SK-N-SH (cell line): ENCODE results near the gene RGS6. TPM values are rescaled to one million over a fixed set of nuclear protein-coding genes. Genes with fewer than 3 reads are reported as not detected.

ENCODE experiments used
- CTCF ChIA-PET: fragments of 300-600, 350-600 bp; formaldehyde crosslinking; extraction: SDS; loops from one replicate; lab custom pipeline; 2021; lab: Yijun Ruan, JAX
- POLR2A ChIA-PET: fragments of 350-600 bp; sonication (Branson Sonifier 250); formaldehyde crosslinking; extraction: SDS; loops from one replicate; lab custom pipeline; 2020; ENCODE audit warnings: antibody characterized with exemption, inconsistent platforms; lab: Yijun Ruan, JAX
- DNase-seq: peaks from one replicate; pipeline ENCODE4 v3.0.0; 2012
- H2AFZ ChIP-seq: fragments of 200-600 bp; sonication (generic); 2 replicates; pipeline ENCODE4 v1.8.1; 2016; ENCODE audit warnings: antibody characterized with exemption, mild to moderate bottlenecking, low read depth
- H3F3A ChIP-seq: fragments of 200-600 bp; sonication (generic); replicated peaks from 2 replicates; pipeline ENCODE3; 2016; ENCODE audit warnings: antibody characterized with exemption, mild to moderate bottlenecking; ENCODE audit not compliant: insufficient read depth
- H3K27ac ChIP-seq, 2 experiments: fragments of 200-500 bp in 1 of 2; fragments of 200-600 bp in 1 of 2; sonication (Bioruptor generic) in 1 of 2; sonication (generic), shearing (Covaris generic) in 1 of 2; 2 replicates each; pipeline versions ENCODE4 v1.5.1 to v1.6.1; 2014 to 2016; ENCODE audit warnings: low read depth in 2 of 2, inconsistent platforms in 1 of 2, low read length in 1 of 2, mild to moderate bottlenecking in 1 of 2, mixed read lengths in 1 of 2
- H3K27me3 ChIP-seq: fragments of 200-600 bp; sonication (generic), shearing (Covaris generic); 2 replicates; pipeline ENCODE4 v1.6.1; 2016; ENCODE audit warnings: mixed run types; ENCODE audit not compliant: insufficient read depth
- H3K36me3 ChIP-seq, 2 experiments: fragments of 200-500 bp in 1 of 2; fragments of 200-600 bp in 1 of 2; sonication (Bioruptor generic) in 1 of 2; sonication (generic) in 1 of 2; replicated peaks in 1 of 2; 2 replicates each; pipeline versions ENCODE3 to v1.5.1; 2014 to 2016; ENCODE audit warnings: low read length in 1 of 2, mild to moderate bottlenecking in 1 of 2; ENCODE audit not compliant: insufficient read depth in 2 of 2, control insufficient read depth in 1 of 2
- H3K4me1 ChIP-seq, 2 experiments: fragments of 200-500 bp in 1 of 2; fragments of 200-600 bp in 1 of 2; sonication (Bioruptor generic) in 1 of 2; sonication (generic), shearing (Covaris generic) in 1 of 2; 2 replicates each; pipeline versions ENCODE4 v1.5.1 to v1.6.1; 2014 to 2016; ENCODE audit warnings: low read depth in 1 of 2, low read length in 1 of 2, mixed run types in 1 of 2; ENCODE audit not compliant: insufficient read depth in 2 of 2, control insufficient read depth in 1 of 2
- H3K4me2 ChIP-seq: fragments of 200-600 bp; sonication (generic), shearing (Covaris generic); 2 replicates; pipeline ENCODE4 v1.6.1; 2017; ENCODE audit warnings: mixed run types
- H3K4me3 ChIP-seq, 2 experiments: fragments of 200-500 bp in 1 of 2; fragments of 200-600 bp in 1 of 2; sonication (Bioruptor generic) in 1 of 2; sonication (generic), shearing (Covaris generic) in 1 of 2; 2 replicates each; pipeline versions ENCODE4 v1.5.1 to v1.8.1; 2014 to 2016; ENCODE audit warnings: low read depth in 2 of 2, inconsistent platforms in 1 of 2, low read length in 1 of 2, mild to moderate bottlenecking in 1 of 2, mixed read lengths in 1 of 2, moderate library complexity in 1 of 2
- H3K79me2 ChIP-seq: fragments of 200-600 bp; sonication (generic); 2 replicates; pipeline ENCODE4 v1.8.1; 2017; ENCODE audit warnings: mild to moderate bottlenecking; ENCODE audit not compliant: insufficient read depth
- H3K9ac ChIP-seq: fragments of 200-600 bp; sonication (generic); 2 replicates; pipeline ENCODE4 v1.6.1; 2017; ENCODE audit warnings: mixed run types
- H3K9me2 ChIP-seq: fragments of 200-600 bp; sonication (generic); 2 replicates; pipeline ENCODE4 v1.6.1; 2017; ENCODE audit warnings: mixed run types
- H3K9me3 ChIP-seq: fragments of 200-600 bp; sonication (generic); 2 replicates; pipeline ENCODE4 v1.6.1; 2017; ENCODE audit warnings: mixed run types, mild to moderate bottlenecking, moderate library complexity
- H4K20me1 ChIP-seq: fragments of 200-600 bp; sonication (generic); 2 replicates; pipeline ENCODE4 v1.6.1; 2017; ENCODE audit warnings: mild to moderate bottlenecking, mixed run types; ENCODE audit not compliant: insufficient read depth
- ELF1 ChIP-seq: IDR thresholded peaks from 2 replicates; pipeline ENCODE4 v1.4.0; 2012
- FOSL2 ChIP-seq: IDR thresholded peaks from 2 replicates; pipeline ENCODE4 v1.4.0; 2012; ENCODE audit warnings: low read depth, mild to moderate bottlenecking, moderate library complexity, borderline replicate concordance
- GABPA ChIP-seq: IDR thresholded peaks from 2 replicates; pipeline ENCODE4 v1.4.0; 2012; ENCODE audit warnings: low read depth, mild to moderate bottlenecking
- GATA2 ChIP-seq: sonication (generic); formaldehyde crosslinking; IDR thresholded peaks from 2 replicates; pipeline ENCODE4 v1.5.0; 2020; ENCODE audit warnings: mild to moderate bottlenecking, missing genetic modification reagents
- JUND ChIP-seq: IDR thresholded peaks from 2 replicates; pipeline ENCODE4 v1.4.0; 2012
- NFIC ChIP-seq: IDR thresholded peaks from 2 replicates; pipeline ENCODE4 v1.4.0; 2012; ENCODE audit warnings: borderline replicate concordance
- NRF1 ChIP-seq: IDR thresholded peaks from 2 replicates; pipeline ENCODE4 v1.6.1; 2012; ENCODE audit warnings: low read depth, mild to moderate bottlenecking, low read length
- POLR2AphosphoS5 ChIP-seq: IDR thresholded peaks from 2 replicates; pipeline ENCODE4 v1.6.1; 2012; ENCODE audit warnings: low read depth, low read length
- RAD21 ChIP-seq: IDR thresholded peaks from 2 replicates; pipeline ENCODE4 v1.6.1; 2012; ENCODE audit warnings: mild to moderate bottlenecking, low read length
- RCOR1 ChIP-seq: fragments of 150-350 bp; IDR thresholded peaks from 2 replicates; pipeline ENCODE4 v1.6.1; 2017; ENCODE audit warnings: antibody characterized with exemption, low read length
- RFX5 ChIP-seq: IDR thresholded peaks from 2 replicates; pipeline ENCODE4 v1.6.1; 2012; ENCODE audit warnings: mild to moderate bottlenecking, improper control_type of control experiment, low read length
- RXRA ChIP-seq: IDR thresholded peaks from 2 replicates; pipeline ENCODE4 v1.4.0; 2012; ENCODE audit warnings: low read depth, mild to moderate bottlenecking, borderline replicate concordance
- SMC3 ChIP-seq: IDR thresholded peaks from 2 replicates; pipeline ENCODE4 v1.6.1; 2012; ENCODE audit warnings: low read depth, low read length, improper control_type of control experiment
- TAF1 ChIP-seq: IDR thresholded peaks from 2 replicates; pipeline ENCODE4 v1.6.1; 2012; ENCODE audit warnings: low read depth, mild to moderate bottlenecking, low read length, moderate library complexity, borderline replicate concordance
- WGBS: methylation state at CpG from one replicate; pipeline ENCODE4 v1.1.6; 2017; ENCODE audit warnings: low lambda C conversion rate; 5-methylcytosine and 5-hydroxymethylcytosine counted together
- polyA plus RNA-seq, 3 experiments: library from polyadenylated mRNA; depleted of rRNA; stranded (reverse); fragments of >200 nt; gene quantifications; 2 replicates each; pipeline ENCODE4 v1.2.3, GENCODE V29; 2012
- TF ChIP-seq, protein P1 (sequence below): fragments of 200-600 bp; sonication (generic); IDR thresholded peaks from 2 replicates; pipeline ENCODE4 v1.6.1; 2017; ENCODE audit warnings: antibody characterized with exemption, mild to moderate bottlenecking, moderate library complexity
- TF ChIP-seq, protein P2 (sequence below): IDR thresholded peaks from 2 replicates; pipeline ENCODE4 v1.4.0; 2012; ENCODE audit warnings: low read depth
- TF ChIP-seq, protein P3 (sequence below): IDR thresholded peaks from 2 replicates; pipeline ENCODE4 v1.4.0; 2012; ENCODE audit warnings: low read depth, borderline replicate concordance
- TF ChIP-seq, protein P4 (sequence below): IDR thresholded peaks from 2 replicates; pipeline ENCODE4; 2012
- TF ChIP-seq, protein P5 (sequence below): IDR thresholded peaks from 2 replicates; pipeline ENCODE4 v1.6.1; 2012; ENCODE audit warnings: mild to moderate bottlenecking, low read depth, low read length, moderate library complexity
- TF ChIP-seq, protein P6 (sequence below): fragments of 150-350 bp; IDR thresholded peaks from 2 replicates; pipeline ENCODE4 v1.6.1; 2017; ENCODE audit warnings: antibody characterized with exemption, low read length, low read depth, borderline replicate concordance
- TF ChIP-seq, protein P7 (sequence below): fragments of 150-350 bp; IDR thresholded peaks from 2 replicates; pipeline ENCODE4 v1.6.1; 2016; ENCODE audit warnings: mild to moderate bottlenecking, low read depth, low read length

Gene RGS6
- polyA plus RNA-seq, 1 of the 3 experiments (the other 2 are of a cell fraction), result not detected

DNA sequence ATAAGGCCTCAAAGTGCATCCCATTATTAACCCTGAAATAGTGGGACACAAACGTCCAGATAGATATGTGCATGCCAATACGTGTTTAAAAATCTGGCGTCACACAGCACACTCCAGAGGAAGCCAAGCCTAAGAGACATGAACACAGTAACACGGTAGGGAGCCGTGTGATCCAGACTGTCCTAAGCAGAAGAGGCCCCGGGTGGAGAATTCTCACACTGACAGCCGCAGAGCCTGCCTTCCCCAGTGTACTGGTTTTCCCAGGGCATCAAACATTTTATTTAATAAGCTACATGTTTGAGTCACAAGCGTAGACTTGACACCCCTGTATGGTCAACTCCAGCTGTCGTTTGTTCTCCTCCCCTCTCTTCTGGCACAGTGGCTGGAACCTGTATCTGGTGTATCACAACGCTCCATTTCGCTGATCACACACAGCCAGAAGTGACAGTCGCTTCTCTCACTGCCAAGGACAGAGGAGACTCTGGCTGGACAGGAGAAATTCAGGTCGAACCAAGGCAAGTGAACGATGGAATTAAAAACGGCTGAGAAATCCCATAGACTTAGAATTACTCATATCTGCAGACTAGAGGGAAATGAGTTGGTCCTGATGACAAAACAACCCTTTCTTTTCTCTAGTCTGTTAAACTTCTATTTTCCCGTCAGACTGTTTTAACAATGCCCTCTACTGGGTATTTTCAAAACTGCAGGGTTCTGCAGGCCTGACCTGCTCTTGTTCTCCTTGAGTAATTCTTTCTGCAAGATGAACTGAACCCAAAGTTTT is 359.9 kb downstream of the RGS6 start:
- 10% methylated on average over 16 of the region's 16 CpGs for WGBS
- H3K9me2 ChIP-seq, result no peaks in the 10 kb centered on the region
- no peaks in the 10 kb centered on the region for H3K36me3 ChIP-seq
- no peaks in the 10 kb centered on the region; a peak in 1 of 4 replicates for H3K4me1 ChIP-seq
- no peak overlapping the region for H3K27ac ChIP-seq
- ChIA-PET POLR2A (no interaction called here), CTCF (interaction anchor here (0.9 to 1.0 kb wide), 3 partner anchors 10 to 21 kb away, joined by 3 to 4 read pairs (median 4); no protein-coding TSS in a partner anchor)
- TF ChIP-seq NRF1 (no peak), GATA2 (CRISPR knock-in tag) (no peak), SMC3 (peak; percentile 38; the same call in 1 of the 2 replicates), TAF1 (no peak), GABPA (no peak), FOSL2 (no peak), NFIC (no peak), JUND (no peak), POLR2AphosphoS5 (no peak), RFX5 (no peak), RAD21 (peak; percentile 61), RXRA (no peak), ELF1 (no peak), RCOR1 (no peak)
- TF ChIP-seq, protein P1, sequence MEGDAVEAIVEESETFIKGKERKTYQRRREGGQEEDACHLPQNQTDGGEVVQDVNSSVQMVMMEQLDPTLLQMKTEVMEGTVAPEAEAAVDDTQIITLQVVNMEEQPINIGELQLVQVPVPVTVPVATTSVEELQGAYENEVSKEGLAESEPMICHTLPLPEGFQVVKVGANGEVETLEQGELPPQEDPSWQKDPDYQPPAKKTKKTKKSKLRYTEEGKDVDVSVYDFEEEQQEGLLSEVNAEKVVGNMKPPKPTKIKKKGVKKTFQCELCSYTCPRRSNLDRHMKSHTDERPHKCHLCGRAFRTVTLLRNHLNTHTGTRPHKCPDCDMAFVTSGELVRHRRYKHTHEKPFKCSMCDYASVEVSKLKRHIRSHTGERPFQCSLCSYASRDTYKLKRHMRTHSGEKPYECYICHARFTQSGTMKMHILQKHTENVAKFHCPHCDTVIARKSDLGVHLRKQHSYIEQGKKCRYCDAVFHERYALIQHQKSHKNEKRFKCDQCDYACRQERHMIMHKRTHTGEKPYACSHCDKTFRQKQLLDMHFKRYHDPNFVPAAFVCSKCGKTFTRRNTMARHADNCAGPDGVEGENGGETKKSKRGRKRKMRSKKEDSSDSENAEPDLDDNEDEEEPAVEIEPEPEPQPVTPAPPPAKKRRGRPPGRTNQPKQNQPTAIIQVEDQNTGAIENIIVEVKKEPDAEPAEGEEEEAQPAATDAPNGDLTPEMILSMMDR, result peak; percentile 81
- TF ChIP-seq, protein P2, sequence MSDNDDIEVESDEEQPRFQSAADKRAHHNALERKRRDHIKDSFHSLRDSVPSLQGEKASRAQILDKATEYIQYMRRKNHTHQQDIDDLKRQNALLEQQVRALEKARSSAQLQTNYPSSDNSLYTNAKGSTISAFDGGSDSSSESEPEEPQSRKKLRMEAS, result no peak
- TF ChIP-seq, protein P3, sequence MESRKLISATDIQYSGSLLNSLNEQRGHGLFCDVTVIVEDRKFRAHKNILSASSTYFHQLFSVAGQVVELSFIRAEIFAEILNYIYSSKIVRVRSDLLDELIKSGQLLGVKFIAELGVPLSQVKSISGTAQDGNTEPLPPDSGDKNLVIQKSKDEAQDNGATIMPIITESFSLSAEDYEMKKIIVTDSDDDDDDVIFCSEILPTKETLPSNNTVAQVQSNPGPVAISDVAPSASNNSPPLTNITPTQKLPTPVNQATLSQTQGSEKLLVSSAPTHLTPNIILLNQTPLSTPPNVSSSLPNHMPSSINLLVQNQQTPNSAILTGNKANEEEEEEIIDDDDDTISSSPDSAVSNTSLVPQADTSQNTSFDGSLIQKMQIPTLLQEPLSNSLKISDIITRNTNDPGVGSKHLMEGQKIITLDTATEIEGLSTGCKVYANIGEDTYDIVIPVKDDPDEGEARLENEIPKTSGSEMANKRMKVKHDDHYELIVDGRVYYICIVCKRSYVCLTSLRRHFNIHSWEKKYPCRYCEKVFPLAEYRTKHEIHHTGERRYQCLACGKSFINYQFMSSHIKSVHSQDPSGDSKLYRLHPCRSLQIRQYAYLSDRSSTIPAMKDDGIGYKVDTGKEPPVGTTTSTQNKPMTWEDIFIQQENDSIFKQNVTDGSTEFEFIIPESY, result no peak
- TF ChIP-seq, protein P4, sequence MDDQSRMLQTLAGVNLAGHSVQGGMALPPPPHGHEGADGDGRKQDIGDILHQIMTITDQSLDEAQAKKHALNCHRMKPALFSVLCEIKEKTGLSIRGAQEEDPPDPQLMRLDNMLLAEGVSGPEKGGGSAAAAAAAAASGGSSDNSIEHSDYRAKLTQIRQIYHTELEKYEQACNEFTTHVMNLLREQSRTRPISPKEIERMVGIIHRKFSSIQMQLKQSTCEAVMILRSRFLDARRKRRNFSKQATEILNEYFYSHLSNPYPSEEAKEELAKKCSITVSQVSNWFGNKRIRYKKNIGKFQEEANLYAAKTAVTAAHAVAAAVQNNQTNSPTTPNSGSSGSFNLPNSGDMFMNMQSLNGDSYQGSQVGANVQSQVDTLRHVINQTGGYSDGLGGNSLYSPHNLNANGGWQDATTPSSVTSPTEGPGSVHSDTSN, result no peak
- TF ChIP-seq, protein P5, sequence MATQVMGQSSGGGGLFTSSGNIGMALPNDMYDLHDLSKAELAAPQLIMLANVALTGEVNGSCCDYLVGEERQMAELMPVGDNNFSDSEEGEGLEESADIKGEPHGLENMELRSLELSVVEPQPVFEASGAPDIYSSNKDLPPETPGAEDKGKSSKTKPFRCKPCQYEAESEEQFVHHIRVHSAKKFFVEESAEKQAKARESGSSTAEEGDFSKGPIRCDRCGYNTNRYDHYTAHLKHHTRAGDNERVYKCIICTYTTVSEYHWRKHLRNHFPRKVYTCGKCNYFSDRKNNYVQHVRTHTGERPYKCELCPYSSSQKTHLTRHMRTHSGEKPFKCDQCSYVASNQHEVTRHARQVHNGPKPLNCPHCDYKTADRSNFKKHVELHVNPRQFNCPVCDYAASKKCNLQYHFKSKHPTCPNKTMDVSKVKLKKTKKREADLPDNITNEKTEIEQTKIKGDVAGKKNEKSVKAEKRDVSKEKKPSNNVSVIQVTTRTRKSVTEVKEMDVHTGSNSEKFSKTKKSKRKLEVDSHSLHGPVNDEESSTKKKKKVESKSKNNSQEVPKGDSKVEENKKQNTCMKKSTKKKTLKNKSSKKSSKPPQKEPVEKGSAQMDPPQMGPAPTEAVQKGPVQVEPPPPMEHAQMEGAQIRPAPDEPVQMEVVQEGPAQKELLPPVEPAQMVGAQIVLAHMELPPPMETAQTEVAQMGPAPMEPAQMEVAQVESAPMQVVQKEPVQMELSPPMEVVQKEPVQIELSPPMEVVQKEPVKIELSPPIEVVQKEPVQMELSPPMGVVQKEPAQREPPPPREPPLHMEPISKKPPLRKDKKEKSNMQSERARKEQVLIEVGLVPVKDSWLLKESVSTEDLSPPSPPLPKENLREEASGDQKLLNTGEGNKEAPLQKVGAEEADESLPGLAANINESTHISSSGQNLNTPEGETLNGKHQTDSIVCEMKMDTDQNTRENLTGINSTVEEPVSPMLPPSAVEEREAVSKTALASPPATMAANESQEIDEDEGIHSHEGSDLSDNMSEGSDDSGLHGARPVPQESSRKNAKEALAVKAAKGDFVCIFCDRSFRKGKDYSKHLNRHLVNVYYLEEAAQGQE, result no peak
- TF ChIP-seq, protein P6, sequence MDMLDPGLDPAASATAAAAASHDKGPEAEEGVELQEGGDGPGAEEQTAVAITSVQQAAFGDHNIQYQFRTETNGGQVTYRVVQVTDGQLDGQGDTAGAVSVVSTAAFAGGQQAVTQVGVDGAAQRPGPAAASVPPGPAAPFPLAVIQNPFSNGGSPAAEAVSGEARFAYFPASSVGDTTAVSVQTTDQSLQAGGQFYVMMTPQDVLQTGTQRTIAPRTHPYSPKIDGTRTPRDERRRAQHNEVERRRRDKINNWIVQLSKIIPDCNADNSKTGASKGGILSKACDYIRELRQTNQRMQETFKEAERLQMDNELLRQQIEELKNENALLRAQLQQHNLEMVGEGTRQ, result no peak
- TF ChIP-seq, protein P7, sequence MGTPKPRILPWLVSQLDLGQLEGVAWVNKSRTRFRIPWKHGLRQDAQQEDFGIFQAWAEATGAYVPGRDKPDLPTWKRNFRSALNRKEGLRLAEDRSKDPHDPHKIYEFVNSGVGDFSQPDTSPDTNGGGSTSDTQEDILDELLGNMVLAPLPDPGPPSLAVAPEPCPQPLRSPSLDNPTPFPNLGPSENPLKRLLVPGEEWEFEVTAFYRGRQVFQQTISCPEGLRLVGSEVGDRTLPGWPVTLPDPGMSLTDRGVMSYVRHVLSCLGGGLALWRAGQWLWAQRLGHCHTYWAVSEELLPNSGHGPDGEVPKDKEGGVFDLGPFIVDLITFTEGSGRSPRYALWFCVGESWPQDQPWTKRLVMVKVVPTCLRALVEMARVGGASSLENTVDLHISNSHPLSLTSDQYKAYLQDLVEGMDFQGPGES, result no peak
- H3K27me3 ChIP-seq, result peaks cover 27% of the 10 kb centered on the region; the same call in 1 of the 2 replicates
- peak; percentile 31 for DNase-seq
- peak overlapping the region; percentile 66 for H3K4me2 ChIP-seq
- no peaks in the 10 kb centered on the region for H3K9me3 ChIP-seq
- no peaks in the 10 kb centered on the region for H3F3A ChIP-seq
- H4K20me1 ChIP-seq, result no peaks in the 10 kb centered on the region
- no peak overlapping the region for H3K9ac ChIP-seq
- H2AFZ ChIP-seq, result peak overlapping the region; percentile 68; the same call in 1 of the 2 replicates
- H3K4me3 ChIP-seq, result peak overlapping the region in 1 of 2 experiments; percentile 55; a peak in 2 of 4 replicates
- H3K79me2 ChIP-seq, result no peaks in the 10 kb centered on the region
